Measurements from ENCODE around the gene LGALS4. TPM values are rescaled to one million over a fixed set of nuclear protein-coding genes. Genes with fewer than 3 reads are reported as not detected.
"Not testable (repeated sequence)": the region's sequence is repeated elsewhere in the genome, so short reads cannot be mapped to it uniquely, and the experiment has no call there.

LGALS4 gene
- total RNA-seq, 1 experiment from 2014 or later: not detected

- Histone ChIP-seq H3K9me3 (replicated peaks) (no peaks in the 10 kb centered on the region), H3K27ac (no peak overlapping the region), H3K27me3 (replicated peaks) (no peaks in the 10 kb centered on the region), H3K36me3 (peaks cover 89% of the 10 kb centered on the region), H3K4me1 (replicated peaks) (peaks cover 26% of the 10 kb centered on the region), H3K4me3 (no peak overlapping the region)
- DNase-seq (ENCODE audit: low read depth in 1 of 2, low spot score in 2 of 2): no peak
These were observed 26.4 kb upstream of the LGALS4 start for GRCh38 chr19:38838986-38839761.

DNA sequence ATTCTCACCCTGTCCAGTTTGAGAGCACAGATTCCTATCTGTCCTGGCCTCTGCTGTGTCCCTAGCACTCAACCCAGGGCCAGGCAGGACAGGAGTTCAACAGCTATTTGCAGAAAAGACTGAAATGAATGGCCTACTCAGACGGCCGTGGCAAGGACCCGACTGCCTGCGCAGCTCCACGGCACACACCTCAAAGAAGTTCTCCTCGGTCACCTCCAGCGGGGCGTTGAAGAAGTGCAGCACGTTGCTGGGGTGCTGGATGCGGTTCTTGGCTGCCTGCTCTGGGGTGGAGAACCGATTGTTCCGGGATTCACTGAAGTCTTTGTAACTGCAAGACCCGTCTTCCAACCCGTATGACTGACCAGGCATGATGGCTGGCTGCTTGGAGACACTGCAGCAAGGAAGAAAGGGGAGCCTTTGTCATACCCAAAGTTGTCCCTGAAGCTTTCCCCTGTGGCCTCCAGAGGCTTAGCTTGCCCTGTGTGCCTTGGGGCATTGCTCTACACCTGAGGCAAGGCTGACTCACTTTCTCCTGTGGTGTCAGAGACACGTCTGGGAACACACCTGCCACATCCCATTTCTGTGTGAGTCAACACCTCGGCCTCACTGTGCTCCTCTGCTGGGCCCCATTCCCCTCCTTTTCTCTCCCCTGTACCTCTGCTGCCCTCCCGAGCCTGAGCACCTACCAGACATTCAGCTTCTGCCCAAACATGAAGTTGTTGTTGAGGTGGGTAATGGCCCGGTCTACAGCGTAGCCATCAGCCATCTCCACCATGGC lies 25.7 kb upstream of the LGALS4 start:
- H3K36me3 ChIP-seq: peaks cover 82% of the 10 kb centered on the region
- no peaks in the 10 kb centered on the region for H3K27me3 ChIP-seq (replicated peaks)
- DNase-seq (ENCODE audit: low read depth in 1 of 2, low spot score in 2 of 2): no peak
- no peak overlapping the region for H3K4me3 ChIP-seq
- H3K9me3 ChIP-seq (replicated peaks): no peaks in the 10 kb centered on the region
- H3K27ac ChIP-seq: no peak overlapping the region
- peaks cover 26% of the 10 kb centered on the region for H3K4me1 ChIP-seq (replicated peaks)

DNA sequence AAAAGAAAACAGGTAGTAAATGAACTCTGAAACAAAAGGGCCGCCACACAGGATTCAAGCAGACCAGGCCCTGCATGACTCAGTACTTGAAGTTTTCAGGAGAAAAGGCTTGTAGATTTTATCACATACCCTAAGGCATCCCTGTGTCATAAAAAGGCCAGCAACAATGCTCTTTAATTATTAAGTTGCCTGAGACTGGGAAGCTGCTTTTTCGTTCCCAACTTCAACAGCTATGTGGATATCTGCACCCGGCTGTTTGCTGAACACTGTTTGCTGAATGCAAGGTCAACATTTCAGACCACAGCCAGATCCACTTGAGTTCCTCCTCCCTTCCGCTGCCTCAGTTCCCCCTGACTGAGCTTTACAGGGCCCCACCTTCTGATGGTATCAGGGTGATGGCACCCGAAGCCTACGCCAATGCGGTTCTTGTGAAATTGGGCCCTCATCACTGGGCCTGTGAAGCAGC lies 24.9 kb upstream of the LGALS4 start:
- no peaks in the 10 kb centered on the region for H3K27me3 ChIP-seq (replicated peaks)
- DNase-seq (ENCODE audit: low read depth in 1 of 2, low spot score in 2 of 2): no peak
- peaks cover 75% of the 10 kb centered on the region for H3K36me3 ChIP-seq
- peaks cover 26% of the 10 kb centered on the region for H3K4me1 ChIP-seq (replicated peaks)
- no peak overlapping the region for H3K27ac ChIP-seq
- H3K4me3 ChIP-seq: no peak overlapping the region
- no peaks in the 10 kb centered on the region for H3K9me3 ChIP-seq (replicated peaks)

DNA sequence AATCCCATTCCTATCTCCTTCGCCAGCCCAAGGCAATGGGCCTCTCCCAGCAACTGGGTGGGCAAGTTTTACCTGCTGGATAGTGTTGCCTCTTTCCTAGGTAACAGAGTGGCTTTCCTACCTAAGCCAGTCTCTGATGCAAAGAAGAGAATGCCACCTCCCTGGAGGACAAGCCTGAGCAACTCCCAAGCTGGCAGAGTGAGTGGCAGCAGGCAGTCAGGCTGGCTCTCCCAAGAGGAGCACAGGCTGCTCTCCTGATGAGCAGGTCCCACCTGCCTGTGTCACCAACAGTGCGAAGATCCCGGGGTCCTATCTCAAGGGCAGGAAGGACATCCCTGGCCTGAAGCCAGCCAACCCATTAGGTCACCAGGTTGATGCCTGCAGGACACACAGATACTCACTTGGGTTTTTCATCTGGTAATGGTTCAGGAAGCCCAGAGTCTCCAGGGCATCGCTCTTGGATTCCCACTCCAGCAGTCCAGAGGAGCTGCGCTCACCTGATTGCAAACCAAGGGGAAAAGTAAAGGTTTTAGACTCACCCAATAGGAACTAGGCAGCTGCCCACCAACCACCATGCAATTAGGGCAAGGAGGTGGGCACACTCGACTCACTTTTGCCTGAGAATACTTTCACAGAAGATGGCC lies 24.4 kb upstream of the LGALS4 start:
- H3K9me3 ChIP-seq (replicated peaks): no peaks in the 10 kb centered on the region
- no peak overlapping the region for H3K27ac ChIP-seq
- peaks cover 69% of the 10 kb centered on the region for H3K36me3 ChIP-seq
- H3K4me3 ChIP-seq: no peak overlapping the region
- DNase-seq (ENCODE audit: low read depth in 1 of 2, low spot score in 2 of 2): no peak
- H3K27me3 ChIP-seq (replicated peaks): no peaks in the 10 kb centered on the region
- peaks cover 30% of the 10 kb centered on the region for H3K4me1 ChIP-seq (replicated peaks)

GRCh38 chr19:38836159-38836982 lies 23.6 kb upstream of the LGALS4 start:
- peaks cover 33% of the 10 kb centered on the region for H3K4me1 ChIP-seq (replicated peaks)
- peaks cover 61% of the 10 kb centered on the region for H3K36me3 ChIP-seq
- H3K4me3 ChIP-seq: no peak overlapping the region
- H3K27me3 ChIP-seq (replicated peaks): no peaks in the 10 kb centered on the region
- no peaks in the 10 kb centered on the region for H3K9me3 ChIP-seq (replicated peaks)
- no peak overlapping the region for H3K27ac ChIP-seq
- DNase-seq (ENCODE audit: low read depth in 1 of 2, low spot score in 2 of 2): no peak

GRCh38 chr19:38834590-38834989 lies 21.8 kb upstream of the LGALS4 start:
- no peak for DNase-seq (ENCODE audit: low read depth in 1 of 2, low spot score in 2 of 2)
- Histone ChIP-seq H3K27me3 (replicated peaks) (no peaks in the 10 kb centered on the region; the same call in 1 of the 2 replicates), H3K4me3 (no peak overlapping the region), H3K27ac (no peak overlapping the region), H3K9me3 (replicated peaks) (no peaks in the 10 kb centered on the region), H3K4me1 (replicated peaks) (peaks cover 51% of the 10 kb centered on the region), H3K36me3 (peaks cover 51% of the 10 kb centered on the region)

DNA sequence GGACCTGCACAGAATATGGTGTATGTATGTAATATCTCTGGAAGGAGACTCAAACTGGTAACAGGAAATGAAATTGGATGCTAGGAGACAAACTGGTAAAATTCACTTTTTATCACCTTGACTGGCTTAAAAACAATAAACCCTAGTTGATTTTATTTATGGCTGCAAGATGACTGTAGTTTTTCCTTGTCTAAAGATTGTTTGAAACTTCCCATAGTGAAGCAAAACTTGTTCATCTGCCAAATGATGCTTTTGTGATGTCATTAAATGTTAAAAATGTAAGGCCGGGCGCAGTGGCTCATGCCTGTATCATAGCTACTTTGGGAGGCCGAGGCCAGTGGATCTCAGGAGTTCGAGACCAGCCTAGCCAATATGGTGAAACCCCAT lies 21.4 kb upstream of the LGALS4 start:
- no peak for DNase-seq (ENCODE audit: low read depth in 1 of 2, low spot score in 2 of 2)
- no peaks in the 10 kb centered on the region for H3K9me3 ChIP-seq (replicated peaks)
- peaks cover 46% of the 10 kb centered on the region for H3K4me1 ChIP-seq (replicated peaks)
- H3K36me3 ChIP-seq: peaks cover 49% of the 10 kb centered on the region
- H3K4me3 ChIP-seq: no peak overlapping the region
- no peak overlapping the region for H3K27ac ChIP-seq
- no peaks in the 10 kb centered on the region; the same call in 1 of the 2 replicates for H3K27me3 ChIP-seq (replicated peaks)

- H3K9me3 ChIP-seq (replicated peaks): no peaks in the 10 kb centered on the region
- H3K27me3 ChIP-seq (replicated peaks): no peaks in the 10 kb centered on the region; the same call in 1 of the 2 replicates
- no peak overlapping the region for H3K4me3 ChIP-seq
- H3K4me1 ChIP-seq (replicated peaks): peaks cover 36% of the 10 kb centered on the region
- peaks cover 48% of the 10 kb centered on the region for H3K36me3 ChIP-seq
- H3K27ac ChIP-seq: no peak overlapping the region
- DNase-seq (ENCODE audit: low read depth in 1 of 2, low spot score in 2 of 2): no peak
These were observed 20.3 kb upstream of the LGALS4 start for GRCh38 chr19:38833092-38833425.

DNA sequence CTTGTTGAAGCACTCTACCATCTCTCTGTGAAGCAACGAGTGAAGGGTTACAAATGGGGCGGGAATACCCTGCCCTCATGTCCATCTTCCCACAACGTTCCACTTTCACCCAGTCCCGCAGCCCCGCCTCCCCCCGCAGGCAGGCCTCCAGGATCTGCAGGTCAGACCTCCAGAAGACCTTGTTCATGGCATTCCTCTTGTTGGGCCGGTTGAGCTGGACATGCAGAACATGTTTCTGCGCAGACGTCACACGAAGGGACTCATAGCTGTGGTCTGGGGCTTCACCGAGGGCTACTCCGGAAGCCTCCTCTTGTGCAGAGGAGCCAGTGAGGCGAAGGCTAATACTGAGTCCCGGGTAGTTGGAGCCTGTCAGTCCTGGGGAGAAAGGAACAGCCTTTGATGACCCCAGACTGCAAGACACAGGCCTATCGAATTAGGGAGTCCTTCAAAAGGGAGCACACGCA lies 18.4 kb upstream of the LGALS4 start:
- H3K27me3 ChIP-seq (replicated peaks): no peaks in the 10 kb centered on the region; the same call in 1 of the 2 replicates
- DNase-seq (ENCODE audit: low read depth in 1 of 2, low spot score in 2 of 2): peak in 1 of 2 experiments; percentile 94

DNA sequence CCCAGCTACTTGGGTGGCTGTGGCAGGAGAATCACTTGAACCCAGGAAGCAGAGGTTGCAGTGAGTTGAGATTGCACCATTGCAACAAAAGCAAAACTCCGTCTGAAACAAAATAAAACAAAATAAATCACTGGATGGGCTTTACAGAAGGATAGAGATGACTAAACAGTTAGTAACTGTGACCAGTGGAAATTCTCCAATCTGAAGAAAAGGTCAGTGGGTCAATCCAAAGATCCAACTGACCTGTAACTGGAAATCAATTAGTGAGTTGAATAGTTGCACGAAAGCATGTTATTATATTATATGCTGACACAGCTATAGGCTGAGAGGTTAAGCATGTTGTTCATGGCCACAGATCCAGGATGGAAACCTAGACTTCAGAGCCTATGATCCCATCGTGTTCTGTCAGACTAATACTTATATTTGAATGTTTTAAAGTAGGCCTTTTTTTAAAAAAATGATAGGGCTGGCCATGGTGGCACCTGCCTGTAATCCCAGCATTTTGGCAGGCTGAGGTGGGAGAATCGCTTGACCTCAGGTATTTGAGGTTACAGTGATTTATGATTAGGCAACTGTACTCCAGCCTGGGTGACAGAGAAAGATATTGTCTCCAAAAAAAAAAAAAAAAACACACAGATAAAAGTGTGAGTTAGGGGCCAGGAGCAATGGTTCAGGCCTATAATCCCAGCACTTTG lies 17.4 kb upstream of the LGALS4 start:
- no peak for DNase-seq (ENCODE audit: low read depth in 1 of 2, low spot score in 2 of 2)
- H3K27me3 ChIP-seq (replicated peaks): no peaks in the 10 kb centered on the region; the same call in 1 of the 2 replicates
- H3K27ac ChIP-seq: no peak overlapping the region
- peaks cover 31% of the 10 kb centered on the region for H3K36me3 ChIP-seq
- no peak overlapping the region for H3K4me3 ChIP-seq
- H3K9me3 ChIP-seq (replicated peaks): no peaks in the 10 kb centered on the region
- peaks cover 25% of the 10 kb centered on the region for H3K4me1 ChIP-seq (replicated peaks)

More for the DNA sequence above, 18.4 kb upstream of the LGALS4 start:
- H3K27ac ChIP-seq: peak overlapping the region; percentile 94
- peaks cover 25% of the 10 kb centered on the region for H3K4me1 ChIP-seq (replicated peaks)
- peaks cover 41% of the 10 kb centered on the region for H3K36me3 ChIP-seq
- H3K9me3 ChIP-seq (replicated peaks): no peaks in the 10 kb centered on the region
- peak overlapping the region; percentile 51 for H3K4me3 ChIP-seq

DNA sequence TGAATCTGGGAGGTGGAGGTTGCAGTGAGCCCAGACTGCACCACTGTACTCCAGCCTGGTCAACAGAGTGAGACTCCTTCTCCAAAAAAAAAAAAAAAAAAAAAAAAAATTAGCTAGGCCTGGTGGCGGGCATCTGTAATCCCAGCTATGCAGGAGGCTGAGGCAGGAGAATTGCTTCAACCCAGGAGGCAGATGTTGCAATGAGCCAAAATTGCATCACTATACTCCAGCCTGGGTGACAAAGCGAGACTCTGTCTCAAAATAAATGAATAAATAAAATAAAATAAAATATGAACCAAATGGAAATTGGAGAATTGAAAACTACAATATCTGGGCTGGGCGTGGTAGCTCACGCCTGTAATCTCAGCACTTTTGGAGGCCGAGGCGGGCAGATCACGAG lies 16.5 kb upstream of the LGALS4 start:
- H3K27me3 ChIP-seq (replicated peaks); H3K27ac ChIP-seq; DNase-seq (ENCODE audit: low read depth in 1 of 2, low spot score in 2 of 2); H3K9me3 ChIP-seq (replicated peaks); H3K4me3 ChIP-seq: not testable (repeated sequence)
- Histone ChIP-seq H3K36me3 (peaks cover 29% of the 10 kb centered on the region), H3K4me1 (replicated peaks) (peaks cover 25% of the 10 kb centered on the region)

GRCh38 chr19:38826856-38827551 lies 14.3 kb upstream of the LGALS4 start:
- Histone ChIP-seq H3K27me3 (replicated peaks) (no peaks in the 10 kb centered on the region; the same call in 1 of the 2 replicates), H3K36me3 (peaks cover 35% of the 10 kb centered on the region), H3K4me1 (replicated peaks) (peaks cover 20% of the 10 kb centered on the region), H3K9me3 (replicated peaks) (no peaks in the 10 kb centered on the region), H3K27ac (no peak overlapping the region), H3K4me3 (no peak overlapping the region)
- no peak for DNase-seq (ENCODE audit: low read depth in 1 of 2, low spot score in 2 of 2)

Measured in SJSA1 (cell line).